Kidney (tissue), 14 donors: ENCODE results near the gene UBXN6. TPM values are rescaled to one million over a fixed set of nuclear protein-coding genes. Genes with fewer than 3 reads are reported as not detected.

Experiments used
- DNase-seq, 5 donors: peaks; one replicate each; pipeline ENCODE4 v3.0.0-alpha.2; 2013 to 2020
- FAIRE-seq: peaks from 2 replicates; lab custom pipeline; 2012; peaks lifted over from hg19 to GRCh38; lab: Jason Lieb, UNC
- H3K27ac ChIP-seq, 2 donors: one replicate each; pipeline ENCODE4 v1.7.0; 2013; ENCODE audit warnings: low read depth in 2 of 2, low read length in 2 of 2, inconsistent platforms in 1 of 2
- H3K27me3 ChIP-seq: one replicate; pipeline ENCODE4 v1.7.1; 2013; ENCODE audit warnings: low read length, inconsistent platforms; ENCODE audit not compliant: control insufficient read depth, insufficient read depth
- H3K36me3 ChIP-seq, 3 donors: one replicate each; pipeline versions ENCODE4 v1.7.0 to v1.7.1; 2013; ENCODE audit warnings: low read length in 3 of 3, control low read depth in 1 of 3, inconsistent platforms in 1 of 3; ENCODE audit not compliant: insufficient read depth in 3 of 3, control insufficient read depth in 2 of 3
- H3K4me1 ChIP-seq, 3 donors: one replicate each; pipeline versions ENCODE4 v1.7.0 to v1.7.1; 2013; ENCODE audit warnings: low read length in 3 of 3, inconsistent platforms in 1 of 3, low read depth in 1 of 3; ENCODE audit not compliant: control insufficient read depth in 2 of 3, insufficient read depth in 2 of 3
- H3K4me3 ChIP-seq, 3 donors: one replicate each; pipeline versions ENCODE4 v1.7.0 to v1.8.1; 2013; ENCODE audit warnings: low read length in 3 of 3, control low read depth in 1 of 3, inconsistent platforms in 1 of 3
- H3K9ac ChIP-seq, 3 donors: one replicate each; pipeline versions ENCODE4 v1.7.0 to v1.7.1; 2013; ENCODE audit warnings: low read length in 3 of 3, control low read depth in 1 of 3, inconsistent platforms in 1 of 3
- H3K9me3 ChIP-seq, 3 donors: one replicate each; pipeline versions ENCODE4 v1.7.0 to v1.7.1; 2013; ENCODE audit warnings: low read length in 3 of 3, control low read depth in 1 of 3, inconsistent platforms in 1 of 3; ENCODE audit not compliant: control insufficient read depth in 2 of 3, insufficient read depth in 1 of 3
- CTCF ChIP-seq: IDR thresholded peaks from 3 replicates; pipeline ENCODE4 v1.5.1; 2012; ENCODE audit warnings: mild to moderate bottlenecking, moderate library complexity, borderline replicate concordance; ENCODE audit not compliant: insufficient read depth; ENCODE audit errors: extremely low read depth
- intact Hi-C: fragments of 100-400 bp; cut with DNase I; formaldehyde crosslinking; loops from one replicate; pipeline ENCODE4 v1.11.1; 2022
- polyA plus RNA-seq: library from polyadenylated mRNA; stranded (reverse); fragments of 350-450 nt; fragmentation: Illumina TruSeq; extraction: RNeasy Lipid Tissue Mini Kit (QIAGEN cat#74804); gene quantifications from one replicate; pipeline ENCODE4 v1.2.3, GENCODE V29; 2014; ENCODE audit warnings: low read depth, low replicate concordance; ENCODE audit not compliant: insufficient read depth
- total RNA-seq: library from RNA; stranded (reverse); fragmentation: NEBNext Ultra II Directional; extraction: Animal tissue kit (Norgen Biotek cat#: 25700); gene quantifications from one replicate; pipeline ENCODE4 v1.2.1, GENCODE V29; 2021
- donor health status: control.
- donor health status: control.
- donor health status: control.
- donor health status: control.
- donor health status: control.
- donor health status: DM: yes; HTN: yes; CAD: no.
- donor health status: Normal renal cell carcinoma (clear cell type).

UBXN6 gene
- total and polyA plus RNA-seq, 2 donors from 2014 or later: 110 to 177 TPM

GRCh38 chr19:4502282-4503131, 44.9 kb upstream of the UBXN6 start:
- H3K4me1 ChIP-seq: no peaks in the 10 kb centered on the region
- no peak for TF ChIP-seq CTCF
- H3K27me3 ChIP-seq: no peaks in the 10 kb centered on the region
- no peak for FAIRE-seq
- H3K4me3 ChIP-seq: no peak overlapping the region
- no peak for DNase-seq
- no peak overlapping the region for H3K9ac ChIP-seq
- H3K27ac ChIP-seq: no peak overlapping the region
- peaks cover 0 to 4% (median 2%) of the 10 kb centered on the region in 3 donors for H3K36me3 ChIP-seq
- H3K9me3 ChIP-seq: no peaks in the 10 kb centered on the region
- intact Hi-C loops: no loop called here

- intact Hi-C loops: no loop called here
- no peaks in the 10 kb centered on the region for H3K4me1 ChIP-seq
- no peak for FAIRE-seq
- H3K27ac ChIP-seq: no peak overlapping the region
- no peak for DNase-seq
- H3K4me3 ChIP-seq: no peak overlapping the region
- H3K9me3 ChIP-seq: no peaks in the 10 kb centered on the region
- no peak overlapping the region for H3K9ac ChIP-seq
- no peaks in the 10 kb centered on the region for H3K27me3 ChIP-seq
- H3K36me3 ChIP-seq: peaks cover 0 to 4% (median 2%) of the 10 kb centered on the region in 3 donors
- no peak for TF ChIP-seq CTCF
These were observed 44.1 kb upstream of the UBXN6 start for GRCh38 chr19:4501691-4502090.

GRCh38 chr19:4500841-4501591, 43.4 kb upstream of the UBXN6 start:
- H3K4me3 ChIP-seq: no peak overlapping the region
- intact Hi-C loops: no loop called here
- H3K9ac ChIP-seq: no peak overlapping the region
- no peak for TF ChIP-seq CTCF
- no peaks in the 10 kb centered on the region for H3K9me3 ChIP-seq
- DNase-seq: no peak
- H3K27ac ChIP-seq: no peak overlapping the region
- H3K4me1 ChIP-seq: no peaks in the 10 kb centered on the region
- H3K36me3 ChIP-seq: peaks cover 0 to 4% (median 2%) of the 10 kb centered on the region in 3 donors
- FAIRE-seq: no peak
- no peaks in the 10 kb centered on the region for H3K27me3 ChIP-seq
